Measurements from ENCODE around the gene HSD17B12.

HSD17B12 gene

DNA sequence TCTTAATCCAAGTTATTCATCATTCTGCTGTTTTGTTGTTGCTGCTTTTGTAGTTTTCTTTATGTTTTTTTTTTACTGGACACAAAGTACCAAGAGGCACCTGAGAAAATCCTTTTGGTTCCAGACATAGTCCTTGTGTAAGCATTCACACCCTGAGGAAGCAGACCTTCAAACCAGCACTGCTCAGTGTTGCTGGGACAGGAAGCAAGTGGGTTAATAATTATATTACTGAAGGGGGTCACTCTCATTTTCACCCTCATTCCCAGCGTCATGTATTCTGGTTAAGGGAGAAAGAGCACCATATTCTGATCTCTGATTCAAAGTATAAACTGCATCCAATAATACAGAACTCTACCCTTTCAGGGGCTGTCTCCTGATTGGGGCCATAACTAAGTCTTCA is 194.2 kb downstream of the HSD17B12 start:
- DNase-seq, result no peak

DNA sequence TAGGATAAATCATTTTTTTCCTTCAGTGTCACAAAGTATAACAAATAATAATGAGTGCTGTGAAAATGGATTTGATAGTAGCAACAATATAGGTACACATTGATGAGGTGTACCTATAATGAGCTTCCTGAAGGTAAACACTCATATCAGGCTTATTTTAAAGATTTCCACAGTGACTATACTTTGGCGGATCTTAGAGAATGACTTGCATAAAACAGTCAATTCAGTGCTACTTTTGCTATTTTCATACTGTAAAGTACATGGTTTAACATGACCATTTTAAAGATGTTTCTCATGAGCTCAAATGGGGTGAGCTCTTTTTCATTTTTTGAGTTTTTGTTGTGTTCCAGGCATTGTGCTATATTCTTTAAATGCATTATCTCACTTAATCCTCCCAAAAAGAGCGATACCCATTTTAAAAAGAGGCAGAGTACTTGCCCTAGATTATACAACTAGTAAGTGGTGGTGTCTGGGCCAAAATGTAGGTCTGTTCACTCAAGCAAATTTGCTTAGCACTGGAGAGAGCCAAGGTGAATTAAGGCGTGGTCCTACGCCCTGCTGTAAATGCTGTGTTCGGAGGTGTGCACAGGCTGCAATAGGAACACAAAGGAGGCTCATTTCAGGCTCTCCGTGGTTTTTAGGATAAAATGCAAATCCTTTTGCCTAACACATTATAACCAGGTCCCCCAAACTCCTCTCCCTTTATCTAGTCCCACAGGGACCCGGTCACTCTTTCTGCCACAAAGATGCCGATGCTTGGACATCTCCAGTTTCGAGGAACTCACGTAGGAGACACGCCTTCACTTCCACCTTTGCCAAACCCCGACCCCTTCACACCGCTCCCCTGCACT is 199.5 kb downstream of the HSD17B12 start:
- DNase-seq, result no peak

GRCh38 chr11:43880640-43881159 is 200.2 kb downstream of the HSD17B12 start, which contains the start of gene ALKBH3:
Gene ALKBH3 (plus strand): TSS chr11:43880831. CDS start chr11:43882653, 1,822 bp downstream.
- DNase-seq, result peak; percentile 95

GRCh38 chr11:43892851-43893250 is 212.3 kb downstream of the HSD17B12 start:
- no peak for DNase-seq

GRCh38 chr11:43894546-43894945 is 214.0 kb downstream of the HSD17B12 start:
- DNase-seq, result no peak

DNA sequence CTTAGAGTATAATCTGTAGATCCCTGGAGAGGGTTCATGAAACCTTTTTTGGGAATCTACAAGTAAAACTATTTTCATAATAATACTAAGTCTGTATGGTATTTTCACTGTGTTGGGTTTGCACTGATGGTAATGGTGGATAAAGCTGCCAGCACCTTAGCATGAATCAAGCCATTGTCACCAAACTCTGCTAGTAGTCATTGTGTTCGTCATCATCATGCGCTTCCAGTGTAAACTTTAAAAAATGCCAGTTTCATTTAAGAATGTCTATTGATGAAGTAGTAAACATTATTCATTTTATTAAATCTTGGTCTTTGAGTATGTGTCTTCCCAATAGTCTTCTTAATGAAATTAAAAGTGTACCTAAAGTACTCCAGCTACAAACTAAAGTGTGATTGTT is 215.1 kb downstream of the HSD17B12 start:
- DNase-seq, result no peak

GRCh38 chr11:43898574-43898973 is 218.0 kb downstream of the HSD17B12 start:
- no peak for DNase-seq

GRCh38 chr11:43899094-43899493 is 218.6 kb downstream of the HSD17B12 start:
- no peak for DNase-seq

- no peak for DNase-seq
Observed at GRCh38 chr11:43901551-43901950, 221.0 kb downstream of the HSD17B12 start.

DNA sequence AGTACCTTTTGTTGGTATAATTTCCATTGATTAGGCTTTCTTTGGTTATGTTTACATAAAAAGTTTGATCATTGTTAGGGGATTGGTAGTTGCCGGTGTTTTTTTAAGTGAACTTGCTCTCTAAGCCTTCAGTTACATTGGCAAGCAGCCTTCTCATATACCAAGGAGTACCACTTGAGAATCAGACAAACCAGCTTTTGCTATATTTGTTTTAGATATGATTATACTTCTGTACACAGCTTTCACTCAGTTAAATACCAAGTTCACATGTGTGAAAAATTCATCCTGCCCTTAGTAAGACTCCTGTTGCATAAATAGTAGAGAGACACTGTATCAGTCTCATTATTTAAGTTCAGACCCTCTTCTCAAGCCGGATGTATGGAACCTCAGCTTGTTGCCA is 222.5 kb downstream of the HSD17B12 start:
- DNase-seq, result no peak

DNA sequence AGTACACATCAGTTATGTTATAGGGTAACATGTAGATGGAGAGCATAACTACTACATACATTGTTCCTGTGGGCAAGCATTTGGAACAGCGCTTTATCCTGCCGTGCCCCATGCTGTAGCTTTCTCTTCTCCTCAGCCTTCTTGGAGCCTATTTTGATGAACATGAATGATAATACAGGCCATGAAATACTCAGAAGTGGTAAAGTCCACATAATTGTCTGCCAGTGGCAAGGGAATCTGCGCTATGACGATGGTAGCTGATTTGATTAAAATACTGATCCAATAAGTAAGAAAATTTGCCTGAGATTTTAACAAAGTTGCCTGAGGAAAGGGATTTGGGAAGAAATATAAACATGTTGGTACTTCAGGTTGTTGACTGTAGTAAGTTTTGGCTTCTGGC is 223.4 kb downstream of the HSD17B12 start:
- DNase-seq, result no peak

- DNase-seq, result no peak
Observed at GRCh38 chr11:43904742-43905535, 224.4 kb downstream of the HSD17B12 start.

DNA sequence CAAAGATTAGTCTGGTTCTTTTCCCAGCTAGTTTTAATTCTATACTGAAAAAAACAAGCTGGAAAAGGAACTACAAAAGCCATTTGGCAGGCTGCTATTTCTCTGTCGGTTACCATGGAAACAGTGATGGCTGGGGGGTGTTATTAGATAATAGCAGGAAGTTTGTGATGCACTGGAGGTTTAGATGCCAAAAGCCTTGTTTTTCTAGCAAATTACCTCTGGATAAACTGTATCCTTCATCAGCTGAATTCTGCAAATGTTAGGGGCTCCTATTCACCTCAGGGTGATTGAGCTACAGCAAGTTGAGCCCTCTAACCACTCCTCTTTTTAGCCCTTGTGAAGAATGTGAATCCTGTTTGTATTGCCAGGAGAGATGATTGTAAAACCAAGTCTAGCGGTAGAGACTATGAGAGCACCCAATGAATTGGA is 225.3 kb downstream of the HSD17B12 start:
- peak; percentile 76 for DNase-seq

All from femur (tissue), 1 donor.